Prostate gland (tissue), 2 donors: ENCODE data around the gene DPP10.

ENCODE experiments used
- CTCF ChIP-seq, 4 experiments: fragments of 200-600 bp in 2 of 4; fragments of 450-650 bp in 2 of 4; sonication (generic) in 2 of 4; IDR thresholded peaks; 1 replicate in 3 of 4; 2 replicates in 1 of 4; pipeline ENCODE4 v1.5.1; 2016 to 2019; ENCODE audit warnings: antibody characterized with exemption in 4 of 4, mild to moderate bottlenecking in 2 of 4, moderate library complexity in 2 of 4
- POLR2A ChIP-seq: fragments of 450-650 bp; IDR thresholded peaks from one replicate; pipeline ENCODE4 v1.6.1; 2016; ENCODE audit warnings: antibody characterized with exemption, mild to moderate bottlenecking

GRCh38 chr2:115119086-115119485, 676.6 kb downstream of the DPP10 start:
- TF ChIP-seq POLR2A (no peak), CTCF (IDR thresholded peaks at IDR 0.05) (no peak)
